Measurements from ENCODE around the gene FUBP3. TPM values are rescaled to one million over a fixed set of nuclear protein-coding genes. Genes with fewer than 3 reads are reported as not detected.

The FUBP3 gene
- total RNA-seq, 1 experiment from 2014 or later: 73.7 TPM

DNA sequence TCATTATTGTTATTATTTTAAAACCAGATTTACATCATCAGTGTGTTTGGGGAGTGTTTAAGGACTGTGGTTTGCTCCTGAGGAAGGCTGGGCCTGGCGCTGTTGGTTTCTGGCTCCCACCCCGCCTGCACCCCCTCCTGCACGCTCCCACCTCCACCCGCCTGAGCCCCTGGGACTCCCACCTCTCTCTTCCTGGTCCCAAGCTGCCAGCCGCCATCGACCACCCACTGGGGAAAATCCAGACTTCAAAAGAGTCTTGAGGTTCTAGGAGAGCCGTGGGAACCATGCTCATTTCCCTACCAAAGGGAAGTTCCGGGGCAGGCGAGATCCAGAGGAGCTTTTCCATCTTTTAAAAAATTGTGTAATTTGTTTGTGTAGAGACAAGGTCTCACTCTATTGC is 35.0 kb upstream of the FUBP3 start:
- no peak for ATAC-seq
- Histone ChIP-seq H3K27me3 (ENCODE audit: insufficient read depth, low read length) (peaks cover 2% of the 10 kb centered on the region; the same call in 1 of the 2 replicates), H3K9me3 (ENCODE audit: control insufficient read depth in 1 of 2, insufficient read depth in 1 of 2, low read depth in 1 of 2, low read length in 2 of 2) (no peaks in the 10 kb centered on the region), H3K36me3 (ENCODE audit: control insufficient read depth in 1 of 2, insufficient read depth in 2 of 2, low read length in 2 of 2) (no peaks in the 10 kb centered on the region), H3K27ac (ENCODE audit: low read depth, low read length) (no peak overlapping the region), H3K4me3 (replicated peaks in 1 of 2; ENCODE audit: low read depth in 1 of 2, low read length in 2 of 2) (no peak overlapping the region), H4K20me1 (ENCODE audit: insufficient read depth) (no peaks in the 10 kb centered on the region), H3K9me2 (ENCODE audit: insufficient read depth) (no peaks in the 10 kb centered on the region), H2AFZ (ENCODE audit: low read depth, low read length, poor library complexity, severe bottlenecking) (no peak overlapping the region), H3K9ac (ENCODE audit: low read length) (no peak overlapping the region), H3K4me1 (ENCODE audit: control insufficient read depth in 1 of 2, insufficient read depth in 2 of 2, low read length in 2 of 2) (peaks cover 5 to 23% of the 10 kb centered on the region in 2 experiments), H3K79me2 (ENCODE audit: insufficient read depth, low read length) (no peaks in the 10 kb centered on the region), H3K4me2 (ENCODE audit: low read length) (no peak overlapping the region)
- intact Hi-C loops (cut with micrococcal nuclease): no loop called here
- no peak for DNase-seq (ENCODE audit: low read depth, low spot score)
- POLR2A ChIA-PET: no interaction called here
- BruUV-seq (replicated peaks): no TSS peak
- CTCF ChIA-PET: no interaction called here
- TF ChIP-seq POLR2AphosphoS5 (IDR thresholded peaks at IDR 0.05; ENCODE audit: low read depth, low read length) (no peak), YY1 (IDR thresholded peaks at IDR 0.05; ENCODE audit: extremely low read depth, insufficient replicate concordance, low read depth, low read length) (no peak), ZFX (IDR thresholded peaks at IDR 0.05) (no peak), ELF1 (IDR thresholded peaks at IDR 0.05; ENCODE audit: borderline replicate concordance, low read depth) (no peak), SIN3A (IDR thresholded peaks at IDR 0.05; ENCODE audit: low read depth) (no peak), EZH2phosphoT487 (IDR thresholded peaks at IDR 0.05; ENCODE audit: borderline replicate concordance) (no peak), SRF (IDR thresholded peaks at IDR 0.05; ENCODE audit: low read depth) (no peak), TCF7L2 (IDR thresholded peaks at IDR 0.05; ENCODE audit: borderline replicate concordance, extremely low read depth, insufficient read depth, insufficient read length) (no peak), EGR1 (IDR thresholded peaks at IDR 0.05; ENCODE audit: low read depth) (no peak), POLR2A (IDR thresholded peaks at IDR 0.05; ENCODE audit: borderline replicate concordance, extremely low read depth, insufficient read depth, insufficient read length) (no peak), JUND (IDR thresholded peaks at IDR 0.05) (no peak), SP1 (IDR thresholded peaks at IDR 0.05; ENCODE audit: low read depth) (no peak), CEBPB (IDR thresholded peaks at IDR 0.05; ENCODE audit: low read depth) (no peak), EZH2 (IDR thresholded peaks at IDR 0.05) (no peak), ZNF274 (IDR thresholded peaks at IDR 0.05; ENCODE audit: low read depth, low read length) (no peak), FOSL1 (IDR thresholded peaks at IDR 0.05; ENCODE audit: low read depth) (no peak)
- TF ChIP-seq, protein P1, sequence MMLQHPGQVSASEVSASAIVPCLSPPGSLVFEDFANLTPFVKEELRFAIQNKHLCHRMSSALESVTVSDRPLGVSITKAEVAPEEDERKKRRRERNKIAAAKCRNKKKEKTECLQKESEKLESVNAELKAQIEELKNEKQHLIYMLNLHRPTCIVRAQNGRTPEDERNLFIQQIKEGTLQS (IDR thresholded peaks at IDR 0.05): no peak
- TF ChIP-seq, protein P2, sequence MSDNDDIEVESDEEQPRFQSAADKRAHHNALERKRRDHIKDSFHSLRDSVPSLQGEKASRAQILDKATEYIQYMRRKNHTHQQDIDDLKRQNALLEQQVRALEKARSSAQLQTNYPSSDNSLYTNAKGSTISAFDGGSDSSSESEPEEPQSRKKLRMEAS (IDR thresholded peaks at IDR 0.05): no peak
- TF ChIP-seq, protein P3, sequence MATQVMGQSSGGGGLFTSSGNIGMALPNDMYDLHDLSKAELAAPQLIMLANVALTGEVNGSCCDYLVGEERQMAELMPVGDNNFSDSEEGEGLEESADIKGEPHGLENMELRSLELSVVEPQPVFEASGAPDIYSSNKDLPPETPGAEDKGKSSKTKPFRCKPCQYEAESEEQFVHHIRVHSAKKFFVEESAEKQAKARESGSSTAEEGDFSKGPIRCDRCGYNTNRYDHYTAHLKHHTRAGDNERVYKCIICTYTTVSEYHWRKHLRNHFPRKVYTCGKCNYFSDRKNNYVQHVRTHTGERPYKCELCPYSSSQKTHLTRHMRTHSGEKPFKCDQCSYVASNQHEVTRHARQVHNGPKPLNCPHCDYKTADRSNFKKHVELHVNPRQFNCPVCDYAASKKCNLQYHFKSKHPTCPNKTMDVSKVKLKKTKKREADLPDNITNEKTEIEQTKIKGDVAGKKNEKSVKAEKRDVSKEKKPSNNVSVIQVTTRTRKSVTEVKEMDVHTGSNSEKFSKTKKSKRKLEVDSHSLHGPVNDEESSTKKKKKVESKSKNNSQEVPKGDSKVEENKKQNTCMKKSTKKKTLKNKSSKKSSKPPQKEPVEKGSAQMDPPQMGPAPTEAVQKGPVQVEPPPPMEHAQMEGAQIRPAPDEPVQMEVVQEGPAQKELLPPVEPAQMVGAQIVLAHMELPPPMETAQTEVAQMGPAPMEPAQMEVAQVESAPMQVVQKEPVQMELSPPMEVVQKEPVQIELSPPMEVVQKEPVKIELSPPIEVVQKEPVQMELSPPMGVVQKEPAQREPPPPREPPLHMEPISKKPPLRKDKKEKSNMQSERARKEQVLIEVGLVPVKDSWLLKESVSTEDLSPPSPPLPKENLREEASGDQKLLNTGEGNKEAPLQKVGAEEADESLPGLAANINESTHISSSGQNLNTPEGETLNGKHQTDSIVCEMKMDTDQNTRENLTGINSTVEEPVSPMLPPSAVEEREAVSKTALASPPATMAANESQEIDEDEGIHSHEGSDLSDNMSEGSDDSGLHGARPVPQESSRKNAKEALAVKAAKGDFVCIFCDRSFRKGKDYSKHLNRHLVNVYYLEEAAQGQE (IDR thresholded peaks at IDR 0.05; ENCODE audit: low read depth): no peak
- TF ChIP-seq, protein P4, sequence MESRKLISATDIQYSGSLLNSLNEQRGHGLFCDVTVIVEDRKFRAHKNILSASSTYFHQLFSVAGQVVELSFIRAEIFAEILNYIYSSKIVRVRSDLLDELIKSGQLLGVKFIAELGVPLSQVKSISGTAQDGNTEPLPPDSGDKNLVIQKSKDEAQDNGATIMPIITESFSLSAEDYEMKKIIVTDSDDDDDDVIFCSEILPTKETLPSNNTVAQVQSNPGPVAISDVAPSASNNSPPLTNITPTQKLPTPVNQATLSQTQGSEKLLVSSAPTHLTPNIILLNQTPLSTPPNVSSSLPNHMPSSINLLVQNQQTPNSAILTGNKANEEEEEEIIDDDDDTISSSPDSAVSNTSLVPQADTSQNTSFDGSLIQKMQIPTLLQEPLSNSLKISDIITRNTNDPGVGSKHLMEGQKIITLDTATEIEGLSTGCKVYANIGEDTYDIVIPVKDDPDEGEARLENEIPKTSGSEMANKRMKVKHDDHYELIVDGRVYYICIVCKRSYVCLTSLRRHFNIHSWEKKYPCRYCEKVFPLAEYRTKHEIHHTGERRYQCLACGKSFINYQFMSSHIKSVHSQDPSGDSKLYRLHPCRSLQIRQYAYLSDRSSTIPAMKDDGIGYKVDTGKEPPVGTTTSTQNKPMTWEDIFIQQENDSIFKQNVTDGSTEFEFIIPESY (IDR thresholded peaks at IDR 0.05; ENCODE audit: extremely low read depth, insufficient replicate concordance, low read length): no peak
- RAD21 ChIA-PET (ENCODE audit: low non-redundant PET in 1 of 2, low total read pairs in 2 of 2, uncharacterized antibody in 2 of 2, unreplicated experiment in 2 of 2): no interaction called here

Measured in HCT116 (cell line).